Natural killer cell (primary cell): Measurements from ENCODE around the gene IFT43. TPM values are rescaled to one million over a fixed set of nuclear protein-coding genes. Genes with fewer than 3 reads are reported as not detected.

Source experiments
- ATAC-seq, 3 donors: fragments of 150-1000 bp in 2 of 3; fragments of 200-7000 bp in 1 of 3; cut with Tn5 transposase; 1 replicate in 1 of 3; 2 replicates in 2 of 3; pipeline ENCODE4 v1.10.0; 2021; ENCODE audit warnings: mild to moderate bottlenecking in 2 of 3, moderate library complexity in 2 of 3
- DNase-seq, 2 donors: peaks; one replicate each; pipeline versions ENCODE4 v3.0.0 to v3.0.0-alpha.2; 2013 to 2021; ENCODE audit warnings: mixed read lengths in 1 of 2
- H3K27ac ChIP-seq: one replicate; pipeline ENCODE4 v1.5.1; 2013; ENCODE audit warnings: mild to moderate bottlenecking, low read length
- H3K27me3 ChIP-seq: one replicate; pipeline ENCODE4 v1.6.1; 2013; ENCODE audit warnings: low read length; ENCODE audit not compliant: control insufficient read depth, insufficient read depth
- H3K36me3 ChIP-seq: one replicate; pipeline ENCODE4 v1.6.1; 2013; ENCODE audit warnings: low read length; ENCODE audit not compliant: control insufficient read depth, insufficient read depth
- H3K4me1 ChIP-seq: one replicate; pipeline ENCODE4 v1.6.1; 2013; ENCODE audit warnings: low read length; ENCODE audit not compliant: control insufficient read depth, insufficient read depth
- H3K4me3 ChIP-seq: one replicate; pipeline ENCODE4 v1.5.1; 2013; ENCODE audit warnings: low read length
- H3K9me3 ChIP-seq: one replicate; pipeline ENCODE4 v1.6.1; 2013; ENCODE audit warnings: low read length; ENCODE audit not compliant: control insufficient read depth, insufficient read depth
- H3K27ac Mint-ChIP-seq, 2 donors: one replicate each; pipeline ENCODE4 v1.8.0; 2022; ENCODE audit warnings: mild to moderate bottlenecking in 2 of 2, mixed read lengths in 2 of 2, moderate library complexity in 1 of 2
- H3K27me3 Mint-ChIP-seq, 2 donors: one replicate each; pipeline ENCODE4 v1.8.0; 2022; ENCODE audit warnings: low read depth in 2 of 2, mixed read lengths in 2 of 2
- H3K36me3 Mint-ChIP-seq: one replicate; pipeline ENCODE4 v1.8.0; 2022; ENCODE audit warnings: mixed read lengths
- H3K4me1 Mint-ChIP-seq, 2 donors: one replicate each; pipeline ENCODE4 v1.8.0; 2022; ENCODE audit warnings: mixed read lengths in 2 of 2
- H3K4me3 Mint-ChIP-seq: one replicate; pipeline ENCODE4 v1.8.0; 2022; ENCODE audit warnings: mild to moderate bottlenecking, moderate library complexity, mixed read lengths
- H3K9me3 Mint-ChIP-seq, 2 donors: one replicate each; pipeline ENCODE4 v1.8.0; 2022; ENCODE audit warnings: mixed read lengths in 2 of 2
- WGBS: methylation state at CpG from one replicate; pipeline ENCODE4 v1.1.7; 2013; ENCODE audit warnings: missing lambda C conversion rate; ENCODE audit not compliant: insufficient coverage; 5-methylcytosine and 5-hydroxymethylcytosine counted together
- intact Hi-C: fragments of 100-400 bp; cut with micrococcal nuclease; formaldehyde crosslinking; loops from one replicate; pipeline ENCODE4 v1.14.2; 2022
- total RNA-seq, 4 donors: library from RNA; stranded (reverse); fragments of 120-200 nt in 1 of 4; gene quantifications; one replicate each; pipeline versions ENCODE4 v1.2.3 to v1.2.4, GENCODE V29; 2013 to 2022
- TF ChIP-seq, protein P1 (sequence below): fragments of 200-600 bp; IDR thresholded peaks from one replicate; pipeline ENCODE4 v1.8.0; 2022; ENCODE audit warnings: antibody characterized with exemption

IFT43 gene
- total RNA-seq, 3 donors from 2014 or later (not counting 1 experiment from before 2014, with no cell fraction given): 19.0 to 20.8 (median 20.7) TPM

DNA sequence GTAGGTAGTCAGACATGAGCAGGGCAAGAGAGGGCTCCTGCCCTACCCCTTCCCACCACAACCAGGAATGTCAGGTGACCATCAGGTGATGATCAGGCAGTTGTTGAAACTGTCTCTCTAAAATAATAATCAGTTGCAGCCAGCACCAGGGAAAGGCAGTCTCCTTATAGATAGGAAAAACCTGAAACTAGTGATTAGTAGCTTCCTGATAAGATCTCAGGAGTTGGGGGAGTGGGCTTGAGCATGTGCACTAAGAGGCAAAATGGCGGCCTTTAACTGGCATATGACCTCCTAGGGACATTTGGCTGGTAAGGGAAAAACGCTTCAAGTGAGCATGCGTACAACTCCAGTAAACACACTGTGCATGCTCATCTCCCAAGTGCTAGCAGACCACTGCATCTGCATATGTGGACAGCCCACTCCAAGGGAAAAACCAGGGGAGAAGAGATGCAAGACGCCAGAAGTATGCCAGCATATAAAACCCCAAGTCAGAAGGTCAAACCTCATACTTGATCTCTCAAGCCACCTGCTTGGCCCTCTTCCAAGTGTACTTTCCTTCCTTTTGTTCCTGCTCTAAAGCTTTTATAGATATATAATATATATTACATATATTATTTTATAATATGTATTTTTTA lies 40.8 kb upstream of the IFT43 start:
- no peak overlapping the region for H3K27ac Mint-ChIP-seq
- WGBS: 85% methylated on average over 4 of the region's 4 CpGs
- no peaks in the 10 kb centered on the region for H3K4me1 Mint-ChIP-seq
- H3K4me3 ChIP-seq: no peak overlapping the region
- DNase-seq: no peak
- H3K9me3 ChIP-seq: no peaks in the 10 kb centered on the region
- no peak overlapping the region for H3K4me3 Mint-ChIP-seq
- H3K4me1 ChIP-seq: no peaks in the 10 kb centered on the region
- intact Hi-C loops: no loop called here
- no peaks in the 10 kb centered on the region for H3K27me3 ChIP-seq
- no peaks in the 10 kb centered on the region for H3K27me3 Mint-ChIP-seq
- TF ChIP-seq, protein P1, sequence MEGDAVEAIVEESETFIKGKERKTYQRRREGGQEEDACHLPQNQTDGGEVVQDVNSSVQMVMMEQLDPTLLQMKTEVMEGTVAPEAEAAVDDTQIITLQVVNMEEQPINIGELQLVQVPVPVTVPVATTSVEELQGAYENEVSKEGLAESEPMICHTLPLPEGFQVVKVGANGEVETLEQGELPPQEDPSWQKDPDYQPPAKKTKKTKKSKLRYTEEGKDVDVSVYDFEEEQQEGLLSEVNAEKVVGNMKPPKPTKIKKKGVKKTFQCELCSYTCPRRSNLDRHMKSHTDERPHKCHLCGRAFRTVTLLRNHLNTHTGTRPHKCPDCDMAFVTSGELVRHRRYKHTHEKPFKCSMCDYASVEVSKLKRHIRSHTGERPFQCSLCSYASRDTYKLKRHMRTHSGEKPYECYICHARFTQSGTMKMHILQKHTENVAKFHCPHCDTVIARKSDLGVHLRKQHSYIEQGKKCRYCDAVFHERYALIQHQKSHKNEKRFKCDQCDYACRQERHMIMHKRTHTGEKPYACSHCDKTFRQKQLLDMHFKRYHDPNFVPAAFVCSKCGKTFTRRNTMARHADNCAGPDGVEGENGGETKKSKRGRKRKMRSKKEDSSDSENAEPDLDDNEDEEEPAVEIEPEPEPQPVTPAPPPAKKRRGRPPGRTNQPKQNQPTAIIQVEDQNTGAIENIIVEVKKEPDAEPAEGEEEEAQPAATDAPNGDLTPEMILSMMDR: no peak
- no peak for ATAC-seq
- no peaks in the 10 kb centered on the region for H3K9me3 Mint-ChIP-seq
- no peaks in the 10 kb centered on the region for H3K36me3 ChIP-seq
- no peak overlapping the region for H3K27ac ChIP-seq
- H3K36me3 Mint-ChIP-seq: no peaks in the 10 kb centered on the region

- Mint-ChIP-seq H3K36me3 (no peaks in the 10 kb centered on the region), H3K27ac (no peak overlapping the region), H3K4me1 (no peaks in the 10 kb centered on the region), H3K9me3 (no peaks in the 10 kb centered on the region), H3K4me3 (no peak overlapping the region), H3K27me3 (no peaks in the 10 kb centered on the region)
- TF ChIP-seq, protein P1: no peak
- Histone ChIP-seq H3K27ac (no peak overlapping the region), H3K27me3 (no peaks in the 10 kb centered on the region), H3K36me3 (no peaks in the 10 kb centered on the region), H3K9me3 (no peaks in the 10 kb centered on the region), H3K4me3 (no peak overlapping the region), H3K4me1 (no peaks in the 10 kb centered on the region)
- no peak for DNase-seq
- intact Hi-C loops: no loop called here
- 98% methylated on average over 5 of the region's 5 CpGs for WGBS
- ATAC-seq: no peak
Observed at GRCh38 chr14:75946785-75947184, 38.8 kb upstream of the IFT43 start.

DNA sequence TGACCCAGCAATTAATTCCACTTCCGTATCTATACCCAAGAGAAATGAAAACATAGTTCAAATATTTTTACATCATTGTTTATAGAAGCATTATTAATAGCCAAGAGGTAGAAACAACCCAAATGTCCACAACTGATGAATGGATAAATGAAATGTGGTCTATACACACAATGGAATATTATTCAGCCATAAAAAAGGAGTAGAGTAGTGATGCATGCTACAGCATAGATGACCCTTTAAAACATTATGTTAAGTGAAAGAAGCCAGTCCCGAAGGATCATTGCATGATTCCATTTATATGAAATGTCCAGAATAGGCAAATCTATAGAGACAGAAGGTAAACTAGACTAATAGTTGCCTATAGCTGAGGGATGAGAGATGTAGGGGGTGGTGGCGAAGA lies 33.1 kb upstream of the IFT43 start:
- Histone ChIP-seq H3K27me3 (no peaks in the 10 kb centered on the region), H3K36me3 (no peaks in the 10 kb centered on the region), H3K4me3 (no peak overlapping the region), H3K9me3 (no peaks in the 10 kb centered on the region), H3K27ac (no peak overlapping the region), H3K4me1 (no peaks in the 10 kb centered on the region)
- Mint-ChIP-seq H3K9me3 (no peaks in the 10 kb centered on the region), H3K4me1 (no peaks in the 10 kb centered on the region), H3K27me3 (no peaks in the 10 kb centered on the region), H3K4me3 (no peak overlapping the region), H3K36me3 (no peaks in the 10 kb centered on the region), H3K27ac (no peak overlapping the region)
- ATAC-seq: no peak
- TF ChIP-seq, protein P1: no peak
- 97% methylated on average over 2 of the region's 3 CpGs for WGBS
- DNase-seq: no peak
- intact Hi-C loops: no loop called here

DNA sequence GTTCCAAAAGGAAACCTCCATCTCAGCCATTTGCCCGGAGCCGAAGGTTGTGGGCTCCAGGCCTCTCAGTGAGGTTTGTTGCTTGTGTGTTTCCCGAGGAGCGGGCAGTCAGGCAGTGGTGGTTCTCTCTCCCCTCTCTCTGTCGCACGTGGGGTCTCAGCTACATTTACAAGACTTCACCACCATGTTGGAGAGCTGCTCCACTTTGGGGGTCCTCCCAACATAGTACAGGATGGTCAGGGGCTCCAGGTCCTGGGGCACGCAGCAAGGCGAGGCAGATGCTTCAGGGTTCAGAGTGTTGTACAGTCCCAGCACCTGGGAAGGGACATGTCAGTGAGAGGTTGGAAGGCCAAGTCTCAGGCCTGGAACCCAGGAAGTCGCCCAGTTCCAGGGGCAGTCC lies 26.5 kb upstream of the IFT43 start:
- no peaks in the 10 kb centered on the region for H3K4me1 Mint-ChIP-seq
- H3K27me3 Mint-ChIP-seq: no peaks in the 10 kb centered on the region
- Histone ChIP-seq H3K27me3 (no peaks in the 10 kb centered on the region), H3K9me3 (no peaks in the 10 kb centered on the region), H3K4me1 (no peaks in the 10 kb centered on the region), H3K27ac (no peak overlapping the region), H3K36me3 (no peaks in the 10 kb centered on the region), H3K4me3 (no peak overlapping the region)
- no peaks in the 10 kb centered on the region for H3K36me3 Mint-ChIP-seq
- no peak overlapping the region for H3K27ac Mint-ChIP-seq
- TF ChIP-seq, protein P1: no peak
- no peak for DNase-seq
- no peaks in the 10 kb centered on the region for H3K9me3 Mint-ChIP-seq
- 97% methylated on average over 9 of the region's 9 CpGs for WGBS
- no peak for ATAC-seq
- intact Hi-C loops: no loop called here
- H3K4me3 Mint-ChIP-seq: no peak overlapping the region
